ENCODE data around the gene TEX53.

Gene TEX53

GRCh38 chr9:114691956-114692295 is 34.3 kb upstream of the TEX53 start:
- Histone ChIP-seq H3K79me2 (ENCODE audit: insufficient read depth, low read length) (no peaks in the 10 kb centered on the region), H3K9me2 (replicated peaks; ENCODE audit: insufficient read depth, low read length) (no peaks in the 10 kb centered on the region), H4K20me1 (ENCODE audit: low read depth, low read length) (no peaks in the 10 kb centered on the region), H3K27me3 (ENCODE audit: low read length) (no peaks in the 10 kb centered on the region), H3K36me3 (ENCODE audit: low read length) (no peaks in the 10 kb centered on the region), H3K27ac (ENCODE audit: low read depth, low read length) (no peak overlapping the region), H3K9me3 (ENCODE audit: insufficient read depth, low read length) (no peaks in the 10 kb centered on the region), H3K4me3 (ENCODE audit: insufficient read depth, low read length, poor library complexity, severe bottlenecking) (no peak overlapping the region), H3F3A (ENCODE audit: insufficient read depth) (no peaks in the 10 kb centered on the region), H2AFZ (ENCODE audit: low read depth, low read length, severe bottlenecking) (no peak overlapping the region), H3K4me2 (ENCODE audit: low read depth, low read length, poor library complexity, severe bottlenecking) (no peak overlapping the region), H3K9ac (ENCODE audit: low read length) (no peak overlapping the region)
- TF ChIP-seq EZH2phosphoT487 (conservative IDR thresholded peaks at IDR 0.05; ENCODE audit: low read length) = no peak
- TF ChIP-seq, protein P1, sequence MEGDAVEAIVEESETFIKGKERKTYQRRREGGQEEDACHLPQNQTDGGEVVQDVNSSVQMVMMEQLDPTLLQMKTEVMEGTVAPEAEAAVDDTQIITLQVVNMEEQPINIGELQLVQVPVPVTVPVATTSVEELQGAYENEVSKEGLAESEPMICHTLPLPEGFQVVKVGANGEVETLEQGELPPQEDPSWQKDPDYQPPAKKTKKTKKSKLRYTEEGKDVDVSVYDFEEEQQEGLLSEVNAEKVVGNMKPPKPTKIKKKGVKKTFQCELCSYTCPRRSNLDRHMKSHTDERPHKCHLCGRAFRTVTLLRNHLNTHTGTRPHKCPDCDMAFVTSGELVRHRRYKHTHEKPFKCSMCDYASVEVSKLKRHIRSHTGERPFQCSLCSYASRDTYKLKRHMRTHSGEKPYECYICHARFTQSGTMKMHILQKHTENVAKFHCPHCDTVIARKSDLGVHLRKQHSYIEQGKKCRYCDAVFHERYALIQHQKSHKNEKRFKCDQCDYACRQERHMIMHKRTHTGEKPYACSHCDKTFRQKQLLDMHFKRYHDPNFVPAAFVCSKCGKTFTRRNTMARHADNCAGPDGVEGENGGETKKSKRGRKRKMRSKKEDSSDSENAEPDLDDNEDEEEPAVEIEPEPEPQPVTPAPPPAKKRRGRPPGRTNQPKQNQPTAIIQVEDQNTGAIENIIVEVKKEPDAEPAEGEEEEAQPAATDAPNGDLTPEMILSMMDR (IDR thresholded peaks at IDR 0.05; ENCODE audit: insufficient read depth, low read length, poor library complexity, severe bottlenecking) = no peak

DNA sequence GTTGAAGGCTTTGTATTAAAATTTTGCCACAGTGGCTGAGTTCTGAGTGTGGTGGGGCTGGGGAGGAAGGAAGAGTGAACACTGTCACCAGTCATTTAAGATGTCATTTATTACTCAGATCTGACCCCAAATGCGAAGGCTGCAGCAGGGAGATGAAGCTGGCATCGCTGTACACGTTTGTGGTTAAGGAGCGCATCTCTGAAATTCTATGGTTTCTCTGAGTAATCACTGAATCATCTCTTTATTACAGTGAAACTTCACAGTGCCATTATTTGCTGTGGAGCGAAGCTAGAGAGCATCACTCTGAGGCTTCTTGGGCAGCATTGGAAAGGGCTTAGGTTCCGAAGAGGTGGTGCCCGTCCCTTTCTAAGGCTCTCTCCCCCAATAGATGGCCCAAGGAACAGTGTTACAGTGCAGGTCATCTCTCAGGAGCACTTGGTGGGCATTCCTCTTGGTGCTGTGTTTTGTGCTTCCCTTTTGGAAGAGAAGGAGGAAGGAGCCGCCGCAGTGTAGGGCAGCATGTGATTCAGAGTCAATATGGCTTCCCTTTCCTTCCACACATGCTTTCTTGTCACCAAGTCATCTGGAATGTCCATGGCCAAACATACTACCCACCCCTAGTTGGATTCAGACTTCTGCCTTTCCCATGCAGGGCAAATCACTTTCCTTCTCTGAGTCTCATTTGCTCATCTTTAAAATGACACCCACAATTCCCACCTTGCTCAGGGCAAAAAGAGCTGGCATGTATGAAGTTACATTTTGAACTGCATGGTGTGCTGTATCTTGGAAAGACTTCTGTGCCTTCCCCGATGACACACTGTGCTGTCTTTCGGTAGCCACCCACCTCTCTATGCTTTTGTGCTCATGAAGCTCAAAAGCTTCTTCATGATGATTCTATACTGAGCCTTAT is 33.7 kb upstream of the TEX53 start:
- Histone ChIP-seq H3K36me3 (ENCODE audit: low read length) (no peaks in the 10 kb centered on the region), H3K4me3 (ENCODE audit: insufficient read depth, low read length, poor library complexity, severe bottlenecking) (no peak overlapping the region)

GRCh38 chr9:114690308-114690707 is 32.7 kb upstream of the TEX53 start:
- no peak for TF ChIP-seq EZH2phosphoT487 (conservative IDR thresholded peaks at IDR 0.05; ENCODE audit: low read length)
- TF ChIP-seq, protein P1 (IDR thresholded peaks at IDR 0.05; ENCODE audit: insufficient read depth, low read length, poor library complexity, severe bottlenecking) = no peak
- no peaks in the 10 kb centered on the region for H3K27me3 ChIP-seq (ENCODE audit: low read length)
- no peak overlapping the region for H3K4me2 ChIP-seq (ENCODE audit: low read depth, low read length, poor library complexity, severe bottlenecking)
- H3K79me2 ChIP-seq (ENCODE audit: insufficient read depth, low read length) = no peaks in the 10 kb centered on the region
- H3F3A ChIP-seq (ENCODE audit: insufficient read depth) = no peaks in the 10 kb centered on the region
- no peaks in the 10 kb centered on the region for H4K20me1 ChIP-seq (ENCODE audit: low read depth, low read length)
- no peaks in the 10 kb centered on the region for H3K9me3 ChIP-seq (ENCODE audit: insufficient read depth, low read length)
- no peaks in the 10 kb centered on the region for H3K36me3 ChIP-seq (ENCODE audit: low read length)
- no peak overlapping the region for H3K27ac ChIP-seq (ENCODE audit: low read depth, low read length)
- H3K4me3 ChIP-seq (ENCODE audit: insufficient read depth, low read length, poor library complexity, severe bottlenecking) = no peak overlapping the region
- no peak overlapping the region for H3K9ac ChIP-seq (ENCODE audit: low read length)
- H3K9me2 ChIP-seq (replicated peaks; ENCODE audit: insufficient read depth, low read length) = no peaks in the 10 kb centered on the region
- no peak overlapping the region for H2AFZ ChIP-seq (ENCODE audit: low read depth, low read length, severe bottlenecking)

More for the DNA sequence above, 33.7 kb upstream of the TEX53 start:
- no peaks in the 10 kb centered on the region for H3K79me2 ChIP-seq (ENCODE audit: insufficient read depth, low read length)
- H3K27ac ChIP-seq (ENCODE audit: low read depth, low read length) = no peak overlapping the region
- H3K9me3 ChIP-seq (ENCODE audit: insufficient read depth, low read length) = no peaks in the 10 kb centered on the region
- no peaks in the 10 kb centered on the region for H4K20me1 ChIP-seq (ENCODE audit: low read depth, low read length)
- H3K9ac ChIP-seq (ENCODE audit: low read length) = no peak overlapping the region
- no peak overlapping the region for H2AFZ ChIP-seq (ENCODE audit: low read depth, low read length, severe bottlenecking)
- H3K27me3 ChIP-seq (ENCODE audit: low read length) = no peaks in the 10 kb centered on the region
- H3F3A ChIP-seq (ENCODE audit: insufficient read depth) = no peaks in the 10 kb centered on the region
- no peak for TF ChIP-seq EZH2phosphoT487 (conservative IDR thresholded peaks at IDR 0.05; ENCODE audit: low read length)
- TF ChIP-seq, protein P1 (IDR thresholded peaks at IDR 0.05; ENCODE audit: insufficient read depth, low read length, poor library complexity, severe bottlenecking) = no peak
- H3K4me2 ChIP-seq (ENCODE audit: low read depth, low read length, poor library complexity, severe bottlenecking) = no peak overlapping the region
- no peaks in the 10 kb centered on the region for H3K9me2 ChIP-seq (replicated peaks; ENCODE audit: insufficient read depth, low read length)

Data from SU-DHL-6 (cell line).